NCI-H1048 (cell line): Measurements from ENCODE around the gene CLASP1.

Experiments
- DNase-seq: peaks from one replicate; lab custom pipeline; 2025; lab: John Stamatoyannopoulos, UW

CLASP1 gene

GRCh38 chr2:121427187-121427689, 222.0 kb downstream of the CLASP1 start:
- DNase-seq, result no peak

DNA sequence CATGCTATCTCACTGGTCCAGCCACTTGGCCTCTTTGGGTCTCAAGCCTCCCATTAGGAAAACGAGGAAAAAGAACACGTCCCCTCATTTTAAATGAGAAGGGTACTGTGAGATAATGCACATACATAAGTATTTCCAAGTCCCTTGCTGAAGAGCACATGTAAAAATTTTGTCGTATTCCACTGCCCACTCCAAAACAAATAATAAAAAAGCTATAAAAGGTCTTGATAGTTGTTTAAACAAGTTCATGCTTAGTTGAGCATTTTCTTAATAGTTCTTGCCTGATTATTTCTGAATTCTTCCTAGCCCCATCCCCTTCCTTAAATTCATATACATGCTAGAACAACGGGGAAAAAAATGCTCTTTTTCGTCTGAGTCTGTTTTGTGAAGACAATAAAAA, 228.8 kb downstream of the CLASP1 start:
- no peak for DNase-seq

GRCh38 chr2:121419081-121419699, 230.1 kb downstream of the CLASP1 start:
- no peak for DNase-seq

DNA sequence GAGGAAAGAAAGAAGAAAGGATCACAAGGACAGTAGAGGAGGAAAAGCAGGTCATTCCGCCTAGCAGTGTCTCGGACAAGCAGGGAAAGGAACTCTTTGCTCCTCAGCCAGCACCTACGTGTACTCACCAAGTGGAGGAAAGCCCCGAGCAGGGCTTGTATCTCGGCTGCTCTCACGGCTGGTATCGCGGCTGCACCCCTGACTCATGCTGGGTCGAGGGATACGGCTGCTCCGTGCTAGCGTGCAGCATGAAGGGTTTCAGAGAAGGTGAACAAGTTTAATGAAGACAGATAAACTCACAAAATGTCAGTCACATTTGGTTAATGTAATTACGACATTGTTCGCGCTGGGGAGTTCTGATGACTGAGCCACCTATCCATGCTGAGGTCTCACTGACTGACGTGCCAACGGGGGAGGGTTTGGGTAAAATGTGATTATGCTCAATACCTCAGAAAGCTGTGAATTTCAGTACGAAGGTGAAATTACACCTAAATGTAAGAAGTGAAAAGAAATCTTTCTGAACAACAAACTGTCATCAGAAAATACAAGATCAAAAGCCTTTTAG, 230.7 kb downstream of the CLASP1 start:
- DNase-seq, result no peak

DNA sequence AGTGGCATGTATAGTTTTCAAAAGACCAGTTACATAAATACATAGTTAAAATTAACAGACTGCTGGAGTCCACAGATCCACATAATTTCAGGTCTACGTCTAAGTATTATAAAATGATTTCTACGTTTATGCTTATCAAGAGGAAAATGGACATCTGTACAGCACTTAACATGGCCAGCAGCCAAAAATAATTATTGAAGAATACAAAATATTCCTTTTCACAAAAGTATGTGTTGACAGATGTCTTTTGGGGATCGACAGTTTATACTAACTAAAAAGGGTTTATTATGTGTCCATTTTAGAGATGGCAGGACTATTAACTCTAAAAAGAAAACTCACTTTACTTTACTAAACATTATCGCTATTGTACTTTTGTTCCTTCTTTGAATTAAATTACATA, 231.4 kb downstream of the CLASP1 start:
- DNase-seq, result no peak

DNA sequence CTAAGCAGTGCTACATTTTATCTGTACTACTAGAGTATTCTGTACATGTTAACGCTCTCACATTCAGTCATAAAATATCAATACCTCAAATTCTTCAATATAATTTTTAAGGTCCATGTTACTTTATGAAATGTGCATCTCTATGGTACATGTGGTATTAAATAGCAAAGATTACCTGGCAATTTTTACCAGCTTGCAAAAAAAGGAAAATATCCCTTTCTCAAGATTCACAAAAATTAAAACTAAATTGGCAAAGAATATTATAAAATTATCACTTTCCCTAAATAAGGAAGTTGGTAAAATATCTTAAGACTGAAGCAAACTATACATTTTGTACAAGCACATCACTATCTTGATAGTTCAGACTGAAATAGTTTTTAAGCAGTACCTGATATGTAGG, 233.5 kb downstream of the CLASP1 start:
- DNase-seq, result no peak

DNA sequence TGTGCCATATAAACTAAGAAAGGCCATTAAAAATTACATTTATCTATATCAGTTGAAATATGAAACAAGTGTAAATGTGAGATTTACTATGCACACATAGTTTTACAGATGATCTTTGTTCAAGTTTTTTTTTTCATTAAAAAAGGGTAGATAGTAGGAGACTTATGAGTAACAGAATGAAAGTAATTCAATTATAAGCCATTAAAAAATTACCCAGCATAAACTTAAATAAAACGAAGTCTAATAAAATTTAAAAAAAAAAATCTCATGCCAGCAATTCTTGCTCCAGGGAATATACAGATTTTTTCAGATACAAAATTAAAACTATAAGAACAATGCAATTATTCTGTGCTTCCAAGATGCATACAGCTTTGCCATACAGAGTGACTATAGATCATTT, 236.9 kb downstream of the CLASP1 start:
- no peak for DNase-seq

DNA sequence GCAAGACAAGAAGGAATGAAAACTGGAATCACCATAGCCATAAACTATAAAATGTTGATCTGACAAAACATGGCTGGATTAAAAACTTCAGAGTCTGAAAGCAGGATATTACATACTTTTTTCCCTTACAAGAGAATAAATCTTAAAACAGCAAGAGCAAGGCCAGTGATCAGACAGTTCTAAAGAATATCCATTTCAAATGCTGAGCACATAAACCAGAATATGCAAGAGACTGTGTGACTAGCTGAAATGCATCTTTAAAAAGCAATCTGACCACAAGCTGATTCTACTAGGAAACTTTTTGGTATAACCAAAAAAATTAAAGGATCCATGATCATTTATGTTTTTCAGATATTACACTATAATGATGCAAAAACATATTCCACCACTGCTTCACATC, 239.3 kb downstream of the CLASP1 start:
- no peak for DNase-seq

- no peak for DNase-seq
These were observed 239.9 kb downstream of the CLASP1 start for GRCh38 chr2:121409388-121409787.

DNA sequence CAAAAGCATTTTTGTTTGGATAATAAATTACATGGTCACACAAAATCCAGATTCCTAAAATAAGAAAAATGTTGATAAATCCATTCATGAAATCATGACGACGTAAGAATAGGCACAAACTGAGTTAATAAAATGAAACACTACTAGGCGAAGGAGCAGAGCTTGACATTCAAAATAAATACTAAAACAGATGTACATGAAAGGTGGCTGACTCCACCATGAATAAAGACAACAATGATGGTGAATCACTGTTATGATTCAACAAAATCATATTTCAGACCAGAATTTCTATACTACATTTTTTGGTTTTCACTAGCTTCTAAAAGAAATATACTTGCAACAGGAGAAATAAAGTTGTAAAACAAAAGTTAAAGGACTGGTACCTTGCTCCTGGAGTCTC, 240.6 kb downstream of the CLASP1 start:
- no peak for DNase-seq

DNA sequence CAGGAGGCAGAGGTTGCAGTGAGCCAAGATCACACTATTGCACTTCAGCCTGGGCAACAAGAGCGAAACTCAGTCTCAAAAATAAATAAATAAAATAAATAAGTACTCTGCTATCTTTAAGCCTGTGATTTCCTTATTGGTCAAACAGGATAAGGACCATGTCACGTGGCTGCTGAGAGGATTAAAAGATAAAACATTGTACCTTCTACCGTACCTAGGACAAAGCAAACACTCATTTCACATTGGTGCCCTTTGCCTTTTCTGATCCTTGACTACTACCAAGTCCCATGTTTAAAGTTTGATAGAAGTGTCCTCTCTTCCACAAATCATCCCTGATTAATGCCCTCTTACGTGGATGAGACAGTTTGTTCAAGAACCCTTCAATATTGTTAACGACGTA, 244.0 kb downstream of the CLASP1 start:
- DNase-seq, result no peak

- DNase-seq, result no peak
These were observed 249.1 kb downstream of the CLASP1 start for GRCh38 chr2:121400201-121400600.

GRCh38 chr2:121398853-121399252, 250.4 kb downstream of the CLASP1 start:
- no peak for DNase-seq

DNA sequence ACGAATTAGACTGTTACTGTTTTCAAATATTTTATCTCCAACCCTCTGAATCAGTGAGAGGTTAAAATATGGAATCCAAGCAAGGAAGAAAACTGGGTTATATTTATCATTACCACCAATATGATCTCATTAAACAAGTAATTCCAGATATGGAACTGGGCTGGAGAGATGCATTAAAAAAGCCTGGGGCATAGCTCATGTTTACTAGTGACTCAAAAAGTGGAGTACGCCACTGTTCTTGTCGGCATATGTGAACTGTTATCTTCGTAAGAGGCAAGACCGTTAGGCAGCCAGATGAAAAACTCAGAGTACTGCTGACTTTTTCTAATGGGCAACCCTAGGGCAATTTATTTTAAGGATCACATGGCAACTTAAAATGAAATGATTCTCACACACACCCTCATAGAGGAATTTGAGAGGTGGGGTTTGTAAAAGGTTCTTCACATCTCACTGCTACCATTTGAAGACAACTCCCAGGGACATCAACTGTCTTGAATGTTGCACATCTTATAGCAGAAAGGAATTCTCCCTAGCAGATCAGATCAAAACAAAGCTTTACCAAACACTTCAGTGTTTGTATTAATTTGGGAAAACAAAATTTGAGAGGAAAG, 259.1 kb downstream of the CLASP1 start:
- no peak for DNase-seq

GRCh38 chr2:121388371-121388770, 260.9 kb downstream of the CLASP1 start:
- no peak for DNase-seq

GRCh38 chr2:121387591-121388325, 261.5 kb downstream of the CLASP1 start:
- no peak for DNase-seq

GRCh38 chr2:121386707-121387106, 262.6 kb downstream of the CLASP1 start:
- DNase-seq, result no peak

GRCh38 chr2:121386102-121386501, 263.2 kb downstream of the CLASP1 start:
- DNase-seq, result no peak

- DNase-seq, result no peak
These were observed 266.5 kb downstream of the CLASP1 start for GRCh38 chr2:121382744-121383143.

- DNase-seq, result no peak
These were observed 271.6 kb downstream of the CLASP1 start for GRCh38 chr2:121377646-121378045.

- no peak for DNase-seq
These were observed 272.6 kb downstream of the CLASP1 start for GRCh38 chr2:121376535-121377250.

GRCh38 chr2:121375621-121376159, 273.6 kb downstream of the CLASP1 start:
- DNase-seq, result no peak
